Mononuclear cell (primary cell): Measurements from ENCODE around the gene SERPINE3. TPM values are rescaled to one million over a fixed set of nuclear protein-coding genes. Genes with fewer than 3 reads are reported as not detected.

Experiments used
- H3K27me3 ChIP-seq: 2 replicates; pipeline ENCODE4 v1.6.0; 2011; ENCODE audit warnings: low read length, control low read depth; ENCODE audit not compliant: insufficient read depth
- H3K4me1 ChIP-seq: 2 replicates; pipeline ENCODE4 v1.5.1; 2011; ENCODE audit warnings: mild to moderate bottlenecking, low read length, control low read depth; ENCODE audit not compliant: insufficient read depth
- H3K4me3 ChIP-seq: 2 replicates; pipeline ENCODE4 v1.5.1; 2011; ENCODE audit warnings: mild to moderate bottlenecking, low read length, moderate library complexity
- H3K9me3 ChIP-seq: 2 replicates; pipeline ENCODE4 v1.5.1; 2011; ENCODE audit warnings: low read depth, mild to moderate bottlenecking, control low read depth, low read length
- total RNA-seq: library from RNA; depleted of rRNA; stranded (reverse); fragments of >200 nt; gene quantifications from one replicate; pipeline ENCODE4 v1.2.3, GENCODE V29; 2012

The SERPINE3 gene
- total RNA-seq, 1 donor, result 0.10 TPM

DNA sequence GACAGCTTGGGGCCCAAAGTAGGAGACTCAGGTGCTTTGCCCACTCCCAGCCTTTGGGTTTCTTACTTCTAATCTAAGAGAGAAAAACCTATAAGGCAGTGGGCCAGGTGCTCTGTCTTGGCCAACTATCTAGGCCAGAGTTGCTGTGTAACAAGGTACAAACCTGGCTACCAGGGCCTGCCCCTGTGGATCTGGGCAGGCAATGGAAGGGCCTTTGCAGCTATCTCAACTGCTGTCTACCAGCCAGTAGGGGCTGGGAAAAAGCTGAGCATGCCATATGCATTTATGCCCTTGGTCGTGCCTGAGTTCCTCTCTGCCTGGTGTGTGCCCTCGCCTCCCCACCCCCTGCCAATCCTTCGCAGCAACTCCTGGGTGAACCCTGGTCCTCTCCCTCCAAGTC is 16.7 kb upstream of the SERPINE3 start:
- no peaks in the 10 kb centered on the region for H3K9me3 ChIP-seq
- no peak overlapping the region for H3K4me3 ChIP-seq
- H3K27me3 ChIP-seq, result no peaks in the 10 kb centered on the region
- no peaks in the 10 kb centered on the region for H3K4me1 ChIP-seq

DNA sequence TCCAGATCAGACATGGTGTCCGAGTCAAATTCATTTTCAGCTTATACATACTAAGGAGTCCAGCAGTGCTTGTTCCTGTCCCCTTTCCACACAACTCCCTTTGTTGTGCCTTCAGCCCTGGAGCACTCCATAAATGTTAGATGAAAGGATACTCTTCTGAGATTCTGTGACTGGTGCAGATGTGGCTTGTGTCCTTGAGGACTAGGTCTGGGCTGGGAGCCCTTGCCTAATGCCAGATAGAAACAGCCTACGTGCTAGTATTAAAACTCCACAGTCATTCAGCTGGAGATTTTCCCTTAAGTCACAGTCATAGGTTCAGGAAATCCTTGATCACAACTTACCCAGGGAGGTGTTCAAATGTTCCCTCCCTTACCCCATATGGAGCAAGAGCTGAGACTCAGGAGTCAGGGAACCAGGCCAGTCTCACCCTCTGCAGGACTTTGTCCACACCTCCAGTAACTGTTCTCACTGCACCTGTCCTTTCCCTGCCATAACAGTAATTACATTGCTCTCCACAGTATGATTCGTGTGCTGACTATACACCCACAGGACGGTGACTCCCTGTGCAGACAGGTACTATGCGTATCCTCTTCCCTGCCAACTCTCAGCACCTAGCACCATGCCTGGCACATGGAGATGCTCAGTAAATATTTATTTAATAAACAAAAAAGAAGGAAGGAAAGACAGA is 15.5 kb upstream of the SERPINE3 start:
- Histone ChIP-seq H3K4me3 (no peak overlapping the region), H3K4me1 (no peaks in the 10 kb centered on the region), H3K27me3 (no peaks in the 10 kb centered on the region)

DNA sequence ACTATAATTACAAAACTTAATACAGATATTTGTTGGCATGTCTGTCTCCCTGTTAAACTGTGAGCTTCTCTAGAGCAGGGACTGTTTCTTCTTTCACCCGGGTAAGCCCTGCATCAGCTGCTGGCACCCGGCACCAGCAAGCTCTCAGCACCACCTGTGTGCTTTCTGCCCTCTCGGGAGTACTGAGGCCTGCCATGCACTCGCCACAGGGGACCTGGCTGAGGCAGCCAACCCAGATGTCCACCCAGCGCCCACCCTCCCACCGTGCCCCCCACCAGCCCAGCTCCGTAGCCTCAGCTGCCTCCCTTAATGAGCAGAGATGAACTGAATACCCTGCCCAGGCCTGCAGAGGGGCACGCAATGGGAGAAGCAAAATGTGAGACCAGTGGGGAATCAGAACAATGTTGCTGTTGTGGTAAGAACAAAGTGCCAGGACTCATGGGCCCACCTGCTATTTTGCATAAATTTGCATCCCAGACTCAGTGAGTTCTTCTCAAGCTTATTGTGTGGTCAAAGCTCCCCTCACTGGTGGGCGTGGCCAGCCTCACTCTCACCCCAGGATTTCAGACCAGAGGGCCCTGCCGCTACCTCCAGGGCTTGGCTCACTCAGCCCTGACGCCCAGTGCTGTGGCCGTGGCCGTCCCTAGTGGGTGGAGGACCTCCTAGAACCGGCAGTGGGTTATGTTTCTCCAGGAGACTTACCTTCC is 14.6 kb upstream of the SERPINE3 start:
- no peaks in the 10 kb centered on the region for H3K27me3 ChIP-seq
- no peaks in the 10 kb centered on the region for H3K9me3 ChIP-seq
- no peaks in the 10 kb centered on the region for H3K4me1 ChIP-seq
- no peak overlapping the region for H3K4me3 ChIP-seq

More for the DNA sequence above, 15.5 kb upstream of the SERPINE3 start:
- no peaks in the 10 kb centered on the region for H3K9me3 ChIP-seq

DNA sequence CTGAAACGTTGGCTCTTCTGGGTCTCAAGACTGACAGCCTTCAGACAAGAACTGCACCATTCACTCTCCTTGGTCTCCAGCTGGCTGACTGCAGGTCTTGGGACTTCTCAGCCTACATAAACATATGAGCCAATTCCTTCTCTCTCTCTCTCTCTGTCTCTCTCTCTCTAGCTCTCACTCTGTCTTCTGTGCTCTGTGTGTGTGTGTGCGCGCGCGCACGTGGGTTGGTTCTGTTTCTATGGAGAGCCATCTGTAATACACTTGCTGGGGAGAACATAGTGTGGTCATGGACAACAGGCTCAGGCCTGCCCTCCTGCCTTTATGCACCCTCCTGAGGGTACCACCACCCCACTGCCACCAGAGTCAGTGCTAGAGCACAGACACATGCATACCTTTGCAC is 13.7 kb upstream of the SERPINE3 start:
- Histone ChIP-seq H3K4me3 (no peak overlapping the region), H3K4me1 (peaks cover 7% of the 10 kb centered on the region), H3K27me3 (no peaks in the 10 kb centered on the region), H3K9me3 (no peaks in the 10 kb centered on the region)

DNA sequence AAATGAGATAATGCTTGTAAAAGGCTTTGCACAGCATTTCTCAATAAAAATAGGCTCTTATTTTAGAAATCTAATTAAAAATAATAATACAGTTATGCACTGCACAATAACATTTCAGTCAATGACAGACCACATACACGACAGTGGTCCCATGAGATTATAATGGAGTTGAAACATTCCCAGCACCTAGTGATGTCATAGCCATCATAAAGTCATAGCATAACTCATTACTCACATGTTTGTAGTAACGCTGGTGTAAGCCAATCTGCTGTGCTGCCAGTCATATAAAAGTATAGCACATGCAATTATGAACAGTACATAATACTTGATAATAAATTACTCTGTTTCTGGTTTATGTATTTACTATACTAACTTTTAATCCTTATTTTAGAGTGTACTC is 12.7 kb upstream of the SERPINE3 start:
- Histone ChIP-seq H3K4me3 (no peak overlapping the region), H3K4me1 (peaks cover 13% of the 10 kb centered on the region), H3K27me3 (no peaks in the 10 kb centered on the region), H3K9me3 (no peaks in the 10 kb centered on the region)

DNA sequence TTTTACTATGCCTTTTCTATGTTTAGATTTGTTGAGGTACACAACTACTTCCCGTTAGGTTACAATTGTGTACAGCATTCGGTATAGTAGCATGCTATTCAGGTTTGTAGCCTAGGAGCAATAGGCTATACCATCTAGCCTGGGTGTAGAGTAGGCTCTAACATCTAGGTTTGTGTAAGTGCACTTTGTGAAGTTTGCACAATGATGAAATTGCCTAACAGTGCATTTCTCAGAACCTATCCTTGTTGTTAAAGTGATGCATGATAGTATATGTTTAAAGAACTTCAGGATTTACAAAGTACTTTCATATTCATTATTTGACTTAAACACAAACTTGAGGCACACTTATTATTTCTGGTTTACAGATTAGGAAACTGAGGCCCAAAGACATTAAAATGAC is 11.5 kb upstream of the SERPINE3 start:
- no peaks in the 10 kb centered on the region for H3K9me3 ChIP-seq
- H3K27me3 ChIP-seq, result no peaks in the 10 kb centered on the region
- no peak overlapping the region for H3K4me3 ChIP-seq
- peaks cover 13% of the 10 kb centered on the region for H3K4me1 ChIP-seq

DNA sequence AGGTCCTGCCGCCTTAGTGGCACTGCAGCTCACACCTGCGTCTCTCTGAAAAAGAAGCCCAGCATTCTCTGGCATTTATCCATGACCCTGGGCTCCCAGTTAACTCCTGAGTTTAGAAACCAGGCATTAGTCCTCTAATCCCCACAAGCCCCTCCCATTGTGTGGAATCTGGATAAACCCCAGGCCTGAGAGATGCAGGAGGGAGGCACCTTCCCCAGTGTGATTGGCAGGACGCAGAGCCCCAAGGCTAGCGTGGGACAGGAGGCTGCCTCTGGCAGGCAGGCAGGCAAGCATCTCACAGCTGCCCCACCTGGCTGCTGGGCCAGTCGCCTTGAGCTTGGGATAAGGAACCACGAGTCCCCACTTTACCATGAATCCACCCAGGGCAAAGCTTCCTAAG is 11.0 kb upstream of the SERPINE3 start:
- no peaks in the 10 kb centered on the region for H3K27me3 ChIP-seq
- H3K4me1 ChIP-seq, result peaks cover 13% of the 10 kb centered on the region
- no peaks in the 10 kb centered on the region for H3K9me3 ChIP-seq
- no peak overlapping the region for H3K4me3 ChIP-seq

DNA sequence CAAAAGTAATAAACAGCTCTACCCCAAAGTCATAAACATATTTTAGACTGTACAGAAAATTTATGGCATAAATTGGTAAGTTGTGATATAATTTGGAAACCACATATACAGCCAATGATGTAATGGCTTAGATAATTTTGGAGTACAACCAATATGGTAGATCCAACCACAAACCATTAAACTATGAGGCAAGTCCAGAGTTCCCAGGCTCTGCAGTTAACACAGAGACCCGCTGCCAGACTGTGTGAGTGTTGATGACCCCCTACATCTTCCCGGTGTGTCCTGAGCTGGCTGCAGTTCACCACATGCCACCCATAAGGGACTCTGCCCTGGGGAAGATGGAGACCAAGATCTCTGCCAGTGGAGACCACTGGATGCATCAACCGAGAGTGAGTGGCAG is 9.9 kb upstream of the SERPINE3 start:
- Histone ChIP-seq H3K4me3 (no peak overlapping the region), H3K9me3 (no peaks in the 10 kb centered on the region), H3K4me1 (peaks cover 13% of the 10 kb centered on the region), H3K27me3 (no peaks in the 10 kb centered on the region)

DNA sequence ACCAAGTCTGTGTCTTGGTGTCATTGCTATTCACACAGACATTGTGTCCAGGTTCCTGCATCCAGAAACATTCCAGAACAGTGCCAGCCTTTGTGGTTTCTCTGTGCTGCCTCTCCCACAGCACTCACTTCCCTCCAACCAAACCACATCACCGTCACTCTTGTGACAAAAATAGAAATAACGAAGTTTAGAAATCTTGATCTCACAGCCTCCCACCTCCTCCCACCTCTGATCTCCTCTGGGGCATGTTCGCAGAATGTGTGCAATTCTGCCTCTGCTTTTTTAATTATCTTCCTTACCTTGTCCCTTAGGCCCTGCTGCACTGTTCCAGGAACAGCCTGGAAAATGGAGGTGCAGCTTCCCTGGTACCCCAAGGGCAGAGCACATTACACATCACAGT is 8.7 kb upstream of the SERPINE3 start:
- H3K27me3 ChIP-seq, result no peaks in the 10 kb centered on the region
- no peak overlapping the region for H3K4me3 ChIP-seq
- no peaks in the 10 kb centered on the region for H3K9me3 ChIP-seq
- peaks cover 13% of the 10 kb centered on the region for H3K4me1 ChIP-seq

DNA sequence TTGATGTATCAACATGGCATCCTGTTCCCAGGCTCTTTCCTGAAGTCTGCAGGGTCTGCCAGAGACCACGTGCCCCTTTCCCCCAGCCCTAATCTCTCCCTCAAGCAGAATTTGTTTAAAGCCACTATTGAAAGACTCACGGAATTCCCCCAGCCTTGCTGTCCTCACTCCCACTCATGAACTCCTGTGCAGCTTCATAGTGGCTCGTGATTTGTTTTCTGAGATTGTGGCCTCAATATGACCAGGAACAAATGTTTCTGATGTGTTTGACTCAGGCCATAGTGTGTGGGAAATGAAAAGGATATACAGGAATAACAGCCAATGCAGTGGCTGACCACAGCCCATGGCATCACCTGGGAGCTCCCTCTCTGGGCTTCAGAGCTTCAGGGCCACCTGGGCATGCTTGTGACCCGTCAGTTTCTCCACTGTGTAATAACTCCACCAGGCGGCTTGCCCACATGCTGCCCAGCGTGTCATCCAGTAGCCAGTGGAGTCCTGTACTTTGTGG is 8.1 kb upstream of the SERPINE3 start:
- no peaks in the 10 kb centered on the region for H3K27me3 ChIP-seq
- H3K9me3 ChIP-seq, result no peaks in the 10 kb centered on the region
- peaks cover 13% of the 10 kb centered on the region for H3K4me1 ChIP-seq
- H3K4me3 ChIP-seq, result no peak overlapping the region

DNA sequence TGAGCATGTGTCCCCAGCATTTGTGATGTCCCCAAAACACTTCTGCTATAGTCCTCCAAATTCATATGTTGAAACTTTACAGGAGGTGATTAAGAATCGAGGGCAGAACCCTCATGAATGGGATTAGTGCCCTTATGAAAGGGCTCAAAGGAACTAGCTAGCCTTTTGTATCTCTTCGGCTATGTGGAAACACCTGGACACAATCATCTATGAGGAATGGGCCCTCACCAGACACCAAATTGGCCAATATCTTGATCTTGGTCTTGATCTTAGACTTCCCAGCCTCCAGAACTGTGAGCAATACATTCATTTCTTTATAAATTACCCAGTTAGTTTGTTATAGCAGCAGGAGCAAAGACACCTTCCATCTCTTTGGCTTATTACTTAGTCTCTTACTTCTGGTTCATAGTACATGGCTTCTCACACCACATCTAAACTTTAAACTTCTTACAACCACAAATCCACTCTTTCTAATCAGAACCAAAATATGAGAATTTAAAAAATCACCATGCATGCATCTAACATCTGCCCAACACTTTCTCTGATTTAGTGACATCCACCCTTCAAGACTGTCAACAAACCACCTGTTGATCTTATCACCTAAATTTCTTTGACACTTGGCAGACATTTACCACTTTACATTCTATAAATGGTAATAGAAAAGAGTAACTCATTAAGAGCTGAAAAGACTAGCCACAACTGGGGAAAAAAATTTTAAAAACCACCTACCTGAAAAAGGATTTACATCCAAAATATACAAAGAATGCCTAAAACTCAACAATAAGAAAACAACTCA is 6.7 kb upstream of the SERPINE3 start:
- Histone ChIP-seq H3K4me1 (peaks cover 13% of the 10 kb centered on the region), H3K4me3 (no peak overlapping the region), H3K27me3 (no peaks in the 10 kb centered on the region), H3K9me3 (no peaks in the 10 kb centered on the region)

DNA sequence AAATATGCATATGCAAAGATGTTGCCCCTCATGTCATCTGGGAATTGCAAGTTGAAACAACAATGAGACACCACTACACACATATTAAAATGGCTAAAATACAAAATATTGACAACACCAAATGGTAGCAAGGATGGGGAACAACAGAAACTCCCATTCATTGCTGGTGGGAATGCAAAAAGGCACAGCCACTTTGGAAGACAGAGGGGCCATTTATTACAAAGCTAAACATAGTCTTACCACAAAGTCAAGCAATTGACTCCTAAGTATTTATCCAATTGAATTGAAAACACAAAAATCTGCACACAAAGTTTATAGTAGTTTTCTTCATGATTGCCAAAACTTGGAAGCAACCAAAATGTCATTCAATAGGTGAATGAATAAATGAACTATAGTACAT is 6.1 kb upstream of the SERPINE3 start:
- H3K27me3 ChIP-seq, result no peaks in the 10 kb centered on the region
- no peak overlapping the region for H3K4me3 ChIP-seq
- no peaks in the 10 kb centered on the region for H3K9me3 ChIP-seq
- H3K4me1 ChIP-seq, result peaks cover 13% of the 10 kb centered on the region

DNA sequence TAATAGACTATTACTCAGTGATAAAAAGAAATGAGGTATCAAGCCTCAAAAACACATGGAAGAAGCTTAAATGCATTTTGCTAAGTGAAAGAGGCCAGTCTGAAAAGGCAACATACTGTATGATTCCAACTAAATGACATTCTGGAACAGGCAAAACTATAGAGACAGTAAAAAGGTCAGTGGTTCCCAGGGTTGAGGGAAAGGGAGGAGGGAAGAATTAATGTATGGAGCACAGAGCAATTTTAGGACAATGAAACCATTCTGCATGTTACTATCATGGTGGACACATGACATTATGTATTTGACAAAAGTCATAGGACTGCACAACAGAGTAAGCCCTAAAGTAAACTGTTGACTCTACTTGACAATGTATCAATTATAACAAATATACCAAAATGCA is 5.7 kb upstream of the SERPINE3 start:
- Histone ChIP-seq H3K4me3 (no peak overlapping the region), H3K4me1 (peaks cover 13% of the 10 kb centered on the region), H3K9me3 (no peaks in the 10 kb centered on the region), H3K27me3 (no peaks in the 10 kb centered on the region)

DNA sequence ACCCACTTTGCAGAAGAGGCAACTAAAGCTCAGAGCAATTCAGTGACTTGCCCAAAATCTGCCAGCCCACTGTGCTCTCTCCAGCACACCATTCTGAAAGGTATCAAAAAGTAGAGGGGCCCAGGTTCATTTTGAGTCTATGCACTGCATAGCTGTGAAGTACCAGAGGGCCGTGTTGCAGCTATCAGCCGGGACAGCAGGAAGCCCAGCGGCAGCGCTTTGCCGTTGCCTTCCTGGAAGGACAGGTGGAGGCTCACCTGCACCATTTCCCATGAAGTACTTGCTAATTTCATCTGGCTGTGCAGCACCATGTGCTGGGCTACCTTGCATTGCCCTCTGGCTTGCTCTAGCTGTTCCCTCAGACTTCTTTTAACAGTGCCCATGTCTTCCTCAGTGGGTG is 2.7 kb upstream of the SERPINE3 start:
- no peak overlapping the region for H3K4me3 ChIP-seq
- no peaks in the 10 kb centered on the region for H3K9me3 ChIP-seq
- no peaks in the 10 kb centered on the region for H3K4me1 ChIP-seq
- H3K27me3 ChIP-seq, result no peaks in the 10 kb centered on the region
